ENCODE measurements around the gene KCNE5.
"Not testable (repeated sequence)": the region's sequence is repeated elsewhere in the genome, so short reads cannot be mapped to it uniquely, and the experiment has no call there.

Gene KCNE5

DNA sequence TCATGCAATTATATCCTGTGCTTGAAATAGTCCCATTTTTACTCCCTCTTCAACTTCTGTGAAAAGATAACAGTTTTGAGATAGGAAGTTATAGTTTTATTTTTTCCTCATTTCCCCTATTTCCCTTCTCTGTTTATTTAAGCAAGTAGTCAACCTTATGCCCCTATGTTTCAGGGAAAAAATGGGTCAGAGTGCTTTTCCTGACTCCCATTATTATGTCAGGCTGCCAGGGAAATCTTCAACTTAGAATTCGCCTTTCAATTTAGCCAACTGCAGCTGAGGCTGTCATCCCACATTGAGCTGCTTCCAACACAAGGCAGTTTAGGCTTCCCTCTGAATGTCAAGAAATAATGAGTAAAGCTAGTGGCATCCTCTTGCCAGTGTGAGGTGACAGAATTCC lies 46.1 kb downstream of the KCNE5 start:
- H3K9me3 ChIP-seq (ENCODE audit: low read length) = no peaks in the 10 kb centered on the region
- no peaks in the 10 kb centered on the region for H3K36me3 ChIP-seq (ENCODE audit: insufficient read depth, low read length)
- no peaks in the 10 kb centered on the region for H3K4me1 ChIP-seq (ENCODE audit: insufficient read depth, low read length)
- H3K4me3 ChIP-seq (ENCODE audit: low read length) = no peak overlapping the region
- no peak overlapping the region for H2AFZ ChIP-seq (ENCODE audit: low read depth, low read length)
- H3K27me3 ChIP-seq (ENCODE audit: insufficient read depth, low read length) = no peaks in the 10 kb centered on the region

DNA sequence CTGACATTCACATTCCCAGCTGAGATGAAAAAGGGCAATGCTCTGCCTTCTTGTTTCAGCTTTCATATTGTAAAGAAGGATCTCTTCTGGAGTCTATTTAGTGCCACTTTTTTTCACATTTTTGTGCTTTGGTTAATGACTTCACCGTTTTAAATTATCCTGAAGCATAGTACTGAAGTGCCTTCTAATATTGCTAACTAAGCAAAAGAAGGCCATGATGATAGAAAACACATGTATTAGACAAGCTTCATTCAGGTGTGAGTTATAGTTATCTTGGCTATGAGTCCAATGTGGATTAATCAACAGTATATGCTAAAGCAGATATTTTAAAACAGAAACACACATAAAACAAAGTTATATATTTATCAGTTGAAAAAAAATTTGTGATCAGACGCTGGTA lies 47.9 kb downstream of the KCNE5 start:
- no peaks in the 10 kb centered on the region for H3K9me3 ChIP-seq (ENCODE audit: low read length)
- H3K4me3 ChIP-seq (ENCODE audit: low read length) = no peak overlapping the region
- H2AFZ ChIP-seq (ENCODE audit: low read depth, low read length) = no peak overlapping the region
- no peaks in the 10 kb centered on the region for H3K27me3 ChIP-seq (ENCODE audit: insufficient read depth, low read length)
- no peaks in the 10 kb centered on the region for H3K36me3 ChIP-seq (ENCODE audit: insufficient read depth, low read length)
- H3K4me1 ChIP-seq (ENCODE audit: insufficient read depth, low read length) = no peaks in the 10 kb centered on the region

DNA sequence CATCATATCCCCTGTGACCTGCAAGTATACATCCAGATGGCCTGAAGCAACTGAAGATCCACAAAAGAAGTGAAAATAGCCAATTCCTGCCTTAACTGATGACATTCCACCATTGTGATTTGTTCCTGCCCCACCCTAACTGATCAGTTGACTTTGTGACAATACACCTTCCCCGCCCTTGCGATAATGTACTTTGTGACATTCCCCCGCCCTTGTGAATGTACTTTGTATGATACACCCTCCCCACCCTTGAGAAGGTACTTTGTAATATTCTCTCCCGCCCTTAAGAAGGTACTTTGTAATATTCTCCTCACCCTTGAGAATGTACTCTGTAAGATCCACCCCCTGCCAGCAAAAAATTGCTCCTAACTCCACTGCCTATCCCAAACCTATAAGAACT lies 48.9 kb downstream of the KCNE5 start:
- not testable (repeated sequence) for H3K36me3 ChIP-seq (ENCODE audit: insufficient read depth, low read length); H2AFZ ChIP-seq (ENCODE audit: low read depth, low read length); H3K4me3 ChIP-seq (ENCODE audit: low read length); H3K27me3 ChIP-seq (ENCODE audit: insufficient read depth, low read length); H3K4me1 ChIP-seq (ENCODE audit: insufficient read depth, low read length); H3K9me3 ChIP-seq (ENCODE audit: low read length)
